Measurements from ENCODE around the gene KIFC1. TPM values are rescaled to one million over a fixed set of nuclear protein-coding genes. Genes with fewer than 3 reads are reported as not detected.
"Not testable (repeated sequence)": the region's sequence is repeated elsewhere in the genome, so short reads cannot be mapped to it uniquely, and the experiment has no call there.

Gene KIFC1
- total RNA-seq, 1 donor from 2014 or later: 27.5 TPM

- H3K4me1 ChIP-seq: peaks cover 12% of the 10 kb centered on the region
- no peaks in the 10 kb centered on the region for H3K36me3 ChIP-seq
- no peak overlapping the region for H3K4me3 ChIP-seq
- intact Hi-C loops (cut with DNase I): no loop called here
- H3K27me3 ChIP-seq: no peaks in the 10 kb centered on the region
- H3K9me3 ChIP-seq: no peaks in the 10 kb centered on the region
- H3K27ac ChIP-seq: no peak overlapping the region
- TF ChIP-seq POLR2A (IDR thresholded peaks at IDR 0.05) (no peak), POLR2AphosphoS5 (IDR thresholded peaks at IDR 0.05; ENCODE audit: insufficient read depth in 1 of 2, low read depth in 1 of 2) (no peak)
- TF ChIP-seq, protein P1, sequence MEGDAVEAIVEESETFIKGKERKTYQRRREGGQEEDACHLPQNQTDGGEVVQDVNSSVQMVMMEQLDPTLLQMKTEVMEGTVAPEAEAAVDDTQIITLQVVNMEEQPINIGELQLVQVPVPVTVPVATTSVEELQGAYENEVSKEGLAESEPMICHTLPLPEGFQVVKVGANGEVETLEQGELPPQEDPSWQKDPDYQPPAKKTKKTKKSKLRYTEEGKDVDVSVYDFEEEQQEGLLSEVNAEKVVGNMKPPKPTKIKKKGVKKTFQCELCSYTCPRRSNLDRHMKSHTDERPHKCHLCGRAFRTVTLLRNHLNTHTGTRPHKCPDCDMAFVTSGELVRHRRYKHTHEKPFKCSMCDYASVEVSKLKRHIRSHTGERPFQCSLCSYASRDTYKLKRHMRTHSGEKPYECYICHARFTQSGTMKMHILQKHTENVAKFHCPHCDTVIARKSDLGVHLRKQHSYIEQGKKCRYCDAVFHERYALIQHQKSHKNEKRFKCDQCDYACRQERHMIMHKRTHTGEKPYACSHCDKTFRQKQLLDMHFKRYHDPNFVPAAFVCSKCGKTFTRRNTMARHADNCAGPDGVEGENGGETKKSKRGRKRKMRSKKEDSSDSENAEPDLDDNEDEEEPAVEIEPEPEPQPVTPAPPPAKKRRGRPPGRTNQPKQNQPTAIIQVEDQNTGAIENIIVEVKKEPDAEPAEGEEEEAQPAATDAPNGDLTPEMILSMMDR (IDR thresholded peaks at IDR 0.05): no peak
- DNase-seq (ENCODE audit: extremely low spot score in 2 of 2): no peak
These were observed 43.8 kb upstream of the KIFC1 start for GRCh38 chr6:33347816-33348215.

- DNase-seq (ENCODE audit: extremely low spot score in 2 of 2); H3K4me3 ChIP-seq; H3K27me3 ChIP-seq; H3K36me3 ChIP-seq; H3K4me1 ChIP-seq; intact Hi-C loops (cut with DNase I); H3K27ac ChIP-seq; H3K9me3 ChIP-seq: not testable (repeated sequence)
These were observed 35.8 kb upstream of the KIFC1 start for GRCh38 chr6:33355860-33356259.

- no peak for DNase-seq (ENCODE audit: extremely low spot score in 2 of 2)
- H3K27ac ChIP-seq: no peak overlapping the region
- no peak for TF ChIP-seq POLR2A (IDR thresholded peaks at IDR 0.05)
- TF ChIP-seq, protein P1 (IDR thresholded peaks at IDR 0.05): no peak
- TF ChIP-seq POLR2AphosphoS5 (IDR thresholded peaks at IDR 0.05; ENCODE audit: insufficient read depth in 1 of 2, low read depth in 1 of 2): no peak
- no peaks in the 10 kb centered on the region for H3K4me1 ChIP-seq
- H3K36me3 ChIP-seq: no peaks in the 10 kb centered on the region
- no peaks in the 10 kb centered on the region for H3K9me3 ChIP-seq
- intact Hi-C loops (cut with DNase I): no loop called here
- no peaks in the 10 kb centered on the region for H3K27me3 ChIP-seq
- no peak overlapping the region for H3K4me3 ChIP-seq
These were observed 35.3 kb upstream of the KIFC1 start for GRCh38 chr6:33356295-33356694.

- H3K9me3 ChIP-seq; intact Hi-C loops (cut with DNase I); H3K27ac ChIP-seq; H3K36me3 ChIP-seq; H3K27me3 ChIP-seq; H3K4me1 ChIP-seq; H3K4me3 ChIP-seq; DNase-seq (ENCODE audit: extremely low spot score in 2 of 2): not testable (repeated sequence)
These were observed 34.3 kb upstream of the KIFC1 start for GRCh38 chr6:33357160-33357871.

DNA sequence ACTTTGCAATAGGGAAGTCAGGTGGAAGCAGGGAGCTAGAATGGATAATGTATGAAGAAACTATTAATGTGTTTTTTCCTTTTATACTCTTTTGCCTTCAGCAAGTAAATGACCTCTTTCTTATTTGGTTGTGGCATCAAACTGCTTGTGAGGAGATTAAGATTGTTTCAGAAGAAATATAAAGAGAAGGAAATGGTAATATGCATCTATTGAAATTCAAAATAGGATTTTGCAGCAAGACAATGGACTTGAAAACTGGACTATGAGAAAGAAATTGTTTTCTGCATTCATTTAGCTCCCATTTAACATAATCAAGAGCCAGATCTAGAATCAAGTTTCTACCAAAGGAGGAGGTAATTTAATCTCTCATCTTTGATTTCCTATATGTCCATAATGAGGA, 32.3 kb upstream of the KIFC1 start:
- H3K27ac ChIP-seq: no peak overlapping the region
- no peaks in the 10 kb centered on the region for H3K36me3 ChIP-seq
- intact Hi-C loops (cut with DNase I): no loop called here
- no peaks in the 10 kb centered on the region for H3K27me3 ChIP-seq
- H3K4me3 ChIP-seq: no peak overlapping the region
- no peaks in the 10 kb centered on the region for H3K9me3 ChIP-seq
- no peaks in the 10 kb centered on the region for H3K4me1 ChIP-seq
- TF ChIP-seq POLR2A (IDR thresholded peaks at IDR 0.05) (no peak), POLR2AphosphoS5 (IDR thresholded peaks at IDR 0.05; ENCODE audit: insufficient read depth in 1 of 2, low read depth in 1 of 2) (no peak)
- TF ChIP-seq, protein P1 (IDR thresholded peaks at IDR 0.05): no peak
- no peak for DNase-seq (ENCODE audit: extremely low spot score in 2 of 2)

- H3K4me1 ChIP-seq; H3K36me3 ChIP-seq; H3K4me3 ChIP-seq; H3K27me3 ChIP-seq; intact Hi-C loops (cut with DNase I); H3K9me3 ChIP-seq; DNase-seq (ENCODE audit: extremely low spot score in 2 of 2); H3K27ac ChIP-seq: not testable (repeated sequence)
These were observed 28.1 kb upstream of the KIFC1 start for GRCh38 chr6:33363486-33363885.

- H3K27me3 ChIP-seq; H3K36me3 ChIP-seq; H3K27ac ChIP-seq; intact Hi-C loops (cut with DNase I); DNase-seq (ENCODE audit: extremely low spot score in 2 of 2); H3K4me3 ChIP-seq; H3K4me1 ChIP-seq; H3K9me3 ChIP-seq: not testable (repeated sequence)
These were observed 27.0 kb upstream of the KIFC1 start for GRCh38 chr6:33364475-33365205.

- H3K27me3 ChIP-seq; intact Hi-C loops (cut with DNase I); H3K4me3 ChIP-seq; H3K4me1 ChIP-seq; DNase-seq (ENCODE audit: extremely low spot score in 2 of 2); H3K27ac ChIP-seq; H3K9me3 ChIP-seq; H3K36me3 ChIP-seq: not testable (repeated sequence)
These were observed 26.2 kb upstream of the KIFC1 start for GRCh38 chr6:33365206-33365971.
